Stimulated activated naive CD8-positive, alpha-beta T cell treated with anti-CD3 and anti-CD28 coated beads, Interleukin-15, Interleukin-2, amounts not matched to agents 100 ng/mL and 50 ng/mL, for 24 hours (primary cell): ENCODE measurements around the gene CRYBB3.
"Not testable (repeated sequence)": the region's sequence is repeated elsewhere in the genome, so short reads cannot be mapped to it uniquely, and the experiment has no call there.

Source experiments
- H3K27ac Mint-ChIP-seq: one replicate; pipeline ENCODE4 v1.8.0; 2021; ENCODE audit warnings: mild to moderate bottlenecking, mixed read lengths
- H3K27me3 Mint-ChIP-seq: one replicate; pipeline ENCODE4 v1.8.0; 2021; ENCODE audit warnings: mixed read lengths
- H3K36me3 Mint-ChIP-seq: one replicate; pipeline ENCODE4 v1.8.0; 2021; ENCODE audit warnings: low read depth, mixed read lengths
- H3K4me1 Mint-ChIP-seq: one replicate; pipeline ENCODE4 v1.8.0; 2021; ENCODE audit warnings: low read depth, mixed read lengths
- H3K4me3 Mint-ChIP-seq: one replicate; pipeline ENCODE4 v1.8.0; 2021; ENCODE audit warnings: mild to moderate bottlenecking, mixed read lengths
- H3K9me3 Mint-ChIP-seq: one replicate; pipeline ENCODE4 v1.8.0; 2021; ENCODE audit warnings: mixed read lengths

CRYBB3 gene

GRCh38 chr22:25208743-25209505 lies 9.3 kb downstream of the CRYBB3 start:
- peaks cover 4% of the 10 kb centered on the region for H3K27me3 Mint-ChIP-seq
- peaks cover 4% of the 10 kb centered on the region for H3K9me3 Mint-ChIP-seq
- no peak overlapping the region for H3K27ac Mint-ChIP-seq
- H3K4me3 Mint-ChIP-seq: no peak overlapping the region
- no peaks in the 10 kb centered on the region for H3K4me1 Mint-ChIP-seq
- no peaks in the 10 kb centered on the region for H3K36me3 Mint-ChIP-seq

GRCh38 chr22:25210793-25211192 lies 11.1 kb downstream of the CRYBB3 start:
- Mint-ChIP-seq H3K36me3 (no peaks in the 10 kb centered on the region), H3K27me3 (peaks cover 4% of the 10 kb centered on the region), H3K4me3 (no peak overlapping the region), H3K27ac (no peak overlapping the region), H3K4me1 (no peaks in the 10 kb centered on the region), H3K9me3 (peaks cover 4% of the 10 kb centered on the region)

- no peak overlapping the region for H3K4me3 Mint-ChIP-seq
- H3K9me3 Mint-ChIP-seq: peaks cover 4% of the 10 kb centered on the region
- H3K4me1 Mint-ChIP-seq: no peaks in the 10 kb centered on the region
- no peaks in the 10 kb centered on the region for H3K36me3 Mint-ChIP-seq
- peaks cover 10% of the 10 kb centered on the region for H3K27me3 Mint-ChIP-seq
- H3K27ac Mint-ChIP-seq: no peak overlapping the region
These were observed 12.7 kb downstream of the CRYBB3 start for GRCh38 chr22:25212337-25212736.

GRCh38 chr22:25213221-25213620 lies 13.6 kb downstream of the CRYBB3 start:
- Mint-ChIP-seq H3K27me3 (peaks cover 10% of the 10 kb centered on the region), H3K4me3 (no peak overlapping the region), H3K36me3 (no peaks in the 10 kb centered on the region), H3K4me1 (no peaks in the 10 kb centered on the region), H3K9me3 (peaks cover 4% of the 10 kb centered on the region), H3K27ac (no peak overlapping the region)

- peaks cover 4% of the 10 kb centered on the region for H3K9me3 Mint-ChIP-seq
- no peaks in the 10 kb centered on the region for H3K4me1 Mint-ChIP-seq
- H3K36me3 Mint-ChIP-seq: no peaks in the 10 kb centered on the region
- no peak overlapping the region for H3K4me3 Mint-ChIP-seq
- H3K27me3 Mint-ChIP-seq: peaks cover 10% of the 10 kb centered on the region
- no peak overlapping the region for H3K27ac Mint-ChIP-seq
These were observed 16.6 kb downstream of the CRYBB3 start for GRCh38 chr22:25216230-25216629.

- Mint-ChIP-seq H3K36me3 (no peaks in the 10 kb centered on the region), H3K27me3 (peaks cover 10% of the 10 kb centered on the region), H3K4me1 (no peaks in the 10 kb centered on the region), H3K4me3 (no peak within 1 kb of the TSS), H3K9me3 (no peaks in the 10 kb centered on the region), H3K27ac (no peak within 1 kb of the TSS)
These were observed 19.6 kb downstream of the CRYBB3 start, which contains the start of gene CRYBB2 for GRCh38 chr22:25219211-25219689. TSS of gene CRYBB2 (plus strand) at chr22:25219639. CDS start at chr22:25221430, 1,791 bp downstream.

- peaks cover 10% of the 10 kb centered on the region for H3K27me3 Mint-ChIP-seq
- H3K4me1 Mint-ChIP-seq: no peaks in the 10 kb centered on the region
- H3K36me3 Mint-ChIP-seq: no peaks in the 10 kb centered on the region
- no peak overlapping the region for H3K4me3 Mint-ChIP-seq
- no peaks in the 10 kb centered on the region for H3K9me3 Mint-ChIP-seq
- H3K27ac Mint-ChIP-seq: no peak overlapping the region
These were observed 20.3 kb downstream of the CRYBB3 start for GRCh38 chr22:25219948-25220442.

- Mint-ChIP-seq H3K27me3 (peaks cover 7% of the 10 kb centered on the region), H3K4me1 (no peaks in the 10 kb centered on the region), H3K36me3 (no peaks in the 10 kb centered on the region), H3K27ac (peak overlapping the region; percentile 38), H3K9me3 (no peaks in the 10 kb centered on the region), H3K4me3 (no peak overlapping the region)
These were observed 22.1 kb downstream of the CRYBB3 start for GRCh38 chr22:25221790-25222189.

- no peak overlapping the region for H3K4me3 Mint-ChIP-seq
- H3K36me3 Mint-ChIP-seq: no peaks in the 10 kb centered on the region
- H3K27me3 Mint-ChIP-seq: peaks cover 4% of the 10 kb centered on the region
- H3K9me3 Mint-ChIP-seq: no peaks in the 10 kb centered on the region
- H3K4me1 Mint-ChIP-seq: no peaks in the 10 kb centered on the region
- no peak overlapping the region for H3K27ac Mint-ChIP-seq
These were observed 23.7 kb downstream of the CRYBB3 start for GRCh38 chr22:25223269-25223850.

- Mint-ChIP-seq H3K36me3 (no peaks in the 10 kb centered on the region), H3K4me3 (no peak overlapping the region), H3K4me1 (no peaks in the 10 kb centered on the region), H3K27ac (no peak overlapping the region), H3K9me3 (no peaks in the 10 kb centered on the region), H3K27me3 (peaks cover 25% of the 10 kb centered on the region)
These were observed 29.2 kb downstream of the CRYBB3 start for GRCh38 chr22:25228822-25229221.

- H3K4me1 Mint-ChIP-seq, H3K27ac Mint-ChIP-seq, H3K36me3 Mint-ChIP-seq, H3K4me3 Mint-ChIP-seq, H3K9me3 Mint-ChIP-seq: not testable (repeated sequence)
- H3K27me3 Mint-ChIP-seq: peaks cover 39% of the 10 kb centered on the region
These were observed 31.1 kb downstream of the CRYBB3 start for GRCh38 chr22:25230760-25231159.

GRCh38 chr22:25232301-25232700 lies 32.6 kb downstream of the CRYBB3 start:
- H3K9me3 Mint-ChIP-seq: no peaks in the 10 kb centered on the region
- peaks cover 51% of the 10 kb centered on the region for H3K27me3 Mint-ChIP-seq
- peaks cover 4% of the 10 kb centered on the region for H3K4me1 Mint-ChIP-seq
- H3K4me3 Mint-ChIP-seq: no peak overlapping the region
- H3K27ac Mint-ChIP-seq: no peak overlapping the region
- H3K36me3 Mint-ChIP-seq: no peaks in the 10 kb centered on the region

- H3K4me1 Mint-ChIP-seq, H3K27ac Mint-ChIP-seq: not testable (repeated sequence)
- H3K27me3 Mint-ChIP-seq: peaks cover 55% of the 10 kb centered on the region
These were observed 34.0 kb downstream of the CRYBB3 start for GRCh38 chr22:25233706-25234105.

GRCh38 chr22:25235547-25236290 lies 36.1 kb downstream of the CRYBB3 start:
- Mint-ChIP-seq H3K27ac (no peak overlapping the region), H3K27me3 (peaks cover 53% of the 10 kb centered on the region), H3K36me3 (no peaks in the 10 kb centered on the region), H3K4me1 (peaks cover 4% of the 10 kb centered on the region), H3K4me3 (no peak overlapping the region), H3K9me3 (no peaks in the 10 kb centered on the region)

More at GRCh38 chr22:25233706-25234105, 34.0 kb downstream of the CRYBB3 start:
- not testable (repeated sequence) for H3K4me3 Mint-ChIP-seq, H3K9me3 Mint-ChIP-seq, H3K36me3 Mint-ChIP-seq

- Mint-ChIP-seq H3K27ac (no peak overlapping the region), H3K4me1 (peaks cover 4% of the 10 kb centered on the region), H3K27me3 (peaks cover 57% of the 10 kb centered on the region), H3K36me3 (no peaks in the 10 kb centered on the region), H3K4me3 (no peak overlapping the region), H3K9me3 (no peaks in the 10 kb centered on the region)
These were observed 36.8 kb downstream of the CRYBB3 start for GRCh38 chr22:25236417-25236816.
